ENCODE data around the gene SVIL.
"Not testable (repeated sequence)": the region's sequence is repeated elsewhere in the genome, so short reads cannot be mapped to it uniquely, and the experiment has no call there.

Gene SVIL

DNA sequence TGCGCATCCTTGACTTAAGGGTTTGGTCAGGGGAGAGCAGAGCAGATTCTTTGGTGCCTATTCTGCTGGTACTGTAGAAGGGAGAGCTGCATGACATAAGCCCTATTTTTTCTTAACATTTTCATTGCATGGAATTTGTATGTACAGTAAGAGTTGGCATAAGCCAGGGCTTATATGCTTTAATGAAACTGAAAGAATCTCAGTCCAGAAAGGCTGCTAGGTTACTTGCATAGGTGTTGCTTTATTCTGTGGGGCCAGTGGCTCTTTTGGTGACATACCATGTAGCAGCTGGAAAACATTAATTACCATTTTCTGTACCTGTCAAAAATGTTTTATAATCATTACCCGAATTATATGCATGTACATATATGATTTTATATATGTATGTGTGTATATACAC is 193.8 kb downstream of the SVIL start:
- Histone ChIP-seq H3K27me3 (ENCODE audit: insufficient read depth, insufficient read length) (no peaks in the 10 kb centered on the region), H3K36me3 (ENCODE audit: insufficient read depth, insufficient read length, low read length) (no peaks in the 10 kb centered on the region), H3K4me3 (ENCODE audit: insufficient read length, low read depth) (no peak overlapping the region), H3K4me1 (ENCODE audit: insufficient read depth, insufficient read length) (no peaks in the 10 kb centered on the region), H3K9me3 (ENCODE audit: insufficient read depth, low read length) (peaks cover 60% of the 10 kb centered on the region), H3K9ac (ENCODE audit: insufficient read length, low read depth) (no peak overlapping the region)
- no peak for DNase-seq (ENCODE audit: low read depth, low spot score)
- no peak for TF ChIP-seq YY1 (IDR thresholded peaks at IDR 0.05; ENCODE audit: insufficient read depth, insufficient read length)
- no peak for TF ChIP-seq ZNF274 (IDR thresholded peaks at IDR 0.05; ENCODE audit: low read depth, low read length)
- no peak for TF ChIP-seq SUZ12 (IDR thresholded peaks at IDR 0.05; ENCODE audit: extremely low read depth, insufficient read depth, insufficient read length)

DNA sequence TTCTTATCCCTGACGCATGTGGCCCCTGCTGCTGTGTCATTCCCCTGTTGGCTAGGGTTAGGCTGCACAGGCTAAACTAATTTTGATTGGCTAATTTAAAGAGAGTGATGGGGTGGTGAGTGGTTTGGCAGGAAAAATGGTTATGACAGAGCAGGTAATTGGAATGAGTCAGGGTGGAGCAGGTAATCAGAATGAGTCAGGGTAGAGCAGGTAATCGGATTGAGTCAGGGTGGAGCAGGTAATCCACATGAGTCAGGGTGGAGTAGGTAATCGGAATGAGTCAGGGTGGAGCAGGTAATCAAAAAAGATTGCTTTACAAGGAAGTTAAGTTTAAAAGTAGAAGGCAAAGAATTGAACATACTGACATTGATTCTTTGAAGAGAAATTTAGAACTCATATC is 195.8 kb downstream of the SVIL start:
- peaks cover 58% of the 10 kb centered on the region for H3K9me3 ChIP-seq (ENCODE audit: insufficient read depth, low read length)
- not testable (repeated sequence) for DNase-seq (ENCODE audit: low read depth, low spot score); H3K36me3 ChIP-seq (ENCODE audit: insufficient read depth, insufficient read length, low read length); H3K4me3 ChIP-seq (ENCODE audit: insufficient read length, low read depth); H3K4me1 ChIP-seq (ENCODE audit: insufficient read depth, insufficient read length); H3K27me3 ChIP-seq (ENCODE audit: insufficient read depth, insufficient read length); H3K9ac ChIP-seq (ENCODE audit: insufficient read length, low read depth)

- no peaks in the 10 kb centered on the region for H3K27me3 ChIP-seq (ENCODE audit: insufficient read depth, insufficient read length)
- no peaks in the 10 kb centered on the region for H3K36me3 ChIP-seq (ENCODE audit: insufficient read depth, insufficient read length, low read length)
- DNase-seq (ENCODE audit: low read depth, low spot score): peak; percentile 68
- peaks cover 53% of the 10 kb centered on the region for H3K9me3 ChIP-seq (ENCODE audit: insufficient read depth, low read length)
- H3K4me3 ChIP-seq (ENCODE audit: insufficient read length, low read depth): no peak overlapping the region
- TF ChIP-seq ZNF274 (IDR thresholded peaks at IDR 0.05; ENCODE audit: low read depth, low read length) (no peak), SUZ12 (IDR thresholded peaks at IDR 0.05; ENCODE audit: extremely low read depth, insufficient read depth, insufficient read length) (no peak), YY1 (IDR thresholded peaks at IDR 0.05; ENCODE audit: insufficient read depth, insufficient read length) (no peak)
- H3K9ac ChIP-seq (ENCODE audit: insufficient read length, low read depth): no peak overlapping the region
- no peaks in the 10 kb centered on the region for H3K4me1 ChIP-seq (ENCODE audit: insufficient read depth, insufficient read length)
These were observed 196.5 kb downstream of the SVIL start for GRCh38 chr10:29438271-29438670.

- Histone ChIP-seq H3K4me3 (ENCODE audit: insufficient read length, low read depth) (no peak overlapping the region), H3K9ac (ENCODE audit: insufficient read length, low read depth) (no peak overlapping the region)
These were observed 196.9 kb downstream of the SVIL start for GRCh38 chr10:29437871-29438270.

GRCh38 chr10:29435809-29436501 is 198.8 kb downstream of the SVIL start:
- Histone ChIP-seq H3K9ac (ENCODE audit: insufficient read length, low read depth) (no peak overlapping the region), H3K4me3 (ENCODE audit: insufficient read length, low read depth) (no peak overlapping the region), H3K27me3 (ENCODE audit: insufficient read depth, insufficient read length) (no peaks in the 10 kb centered on the region), H3K9me3 (ENCODE audit: insufficient read depth, low read length) (peaks cover 43% of the 10 kb centered on the region), H3K36me3 (ENCODE audit: insufficient read depth, insufficient read length, low read length) (no peaks in the 10 kb centered on the region), H3K4me1 (ENCODE audit: insufficient read depth, insufficient read length) (no peaks in the 10 kb centered on the region)
- TF ChIP-seq ZNF274 (IDR thresholded peaks at IDR 0.05; ENCODE audit: low read depth, low read length): no peak
- TF ChIP-seq SUZ12 (IDR thresholded peaks at IDR 0.05; ENCODE audit: extremely low read depth, insufficient read depth, insufficient read length): no peak
- no peak for TF ChIP-seq YY1 (IDR thresholded peaks at IDR 0.05; ENCODE audit: insufficient read depth, insufficient read length)
- peak; percentile 46 for DNase-seq (ENCODE audit: low read depth, low spot score)

More at GRCh38 chr10:29437871-29438270, 196.9 kb downstream of the SVIL start:
- H3K9me3 ChIP-seq (ENCODE audit: insufficient read depth, low read length): peaks cover 49% of the 10 kb centered on the region
- no peak for DNase-seq (ENCODE audit: low read depth, low spot score)
- no peaks in the 10 kb centered on the region for H3K36me3 ChIP-seq (ENCODE audit: insufficient read depth, insufficient read length, low read length)
- no peaks in the 10 kb centered on the region for H3K4me1 ChIP-seq (ENCODE audit: insufficient read depth, insufficient read length)
- TF ChIP-seq ZNF274 (IDR thresholded peaks at IDR 0.05; ENCODE audit: low read depth, low read length): no peak
- TF ChIP-seq SUZ12 (IDR thresholded peaks at IDR 0.05; ENCODE audit: extremely low read depth, insufficient read depth, insufficient read length): no peak
- no peak for TF ChIP-seq YY1 (IDR thresholded peaks at IDR 0.05; ENCODE audit: insufficient read depth, insufficient read length)
- no peaks in the 10 kb centered on the region for H3K27me3 ChIP-seq (ENCODE audit: insufficient read depth, insufficient read length)

DNA sequence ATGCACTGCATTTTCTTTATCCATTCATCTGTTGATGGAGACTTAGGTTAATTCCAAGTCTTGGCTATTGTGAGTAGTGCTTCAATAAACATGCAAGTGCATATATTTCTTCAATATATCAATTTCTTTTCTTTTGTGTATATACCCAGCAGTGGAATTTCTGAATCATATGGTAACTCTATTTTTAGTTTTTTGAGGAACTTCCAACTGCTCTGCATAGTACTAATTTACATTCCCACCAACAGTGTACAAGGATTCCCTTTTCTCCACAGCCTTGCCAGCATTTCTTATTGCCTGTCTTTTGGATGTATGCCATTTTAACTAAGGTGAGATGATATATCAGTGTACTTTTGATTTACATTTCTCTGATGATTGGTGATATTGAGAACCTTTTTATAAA is 200.7 kb downstream of the SVIL start:
- no peak overlapping the region for H3K9ac ChIP-seq (ENCODE audit: insufficient read length, low read depth)
- H3K36me3 ChIP-seq (ENCODE audit: insufficient read depth, insufficient read length, low read length): no peaks in the 10 kb centered on the region
- TF ChIP-seq YY1 (IDR thresholded peaks at IDR 0.05; ENCODE audit: insufficient read depth, insufficient read length) (no peak), ZNF274 (IDR thresholded peaks at IDR 0.05; ENCODE audit: low read depth, low read length) (no peak), SUZ12 (IDR thresholded peaks at IDR 0.05; ENCODE audit: extremely low read depth, insufficient read depth, insufficient read length) (no peak)
- H3K27me3 ChIP-seq (ENCODE audit: insufficient read depth, insufficient read length): no peaks in the 10 kb centered on the region
- no peak for DNase-seq (ENCODE audit: low read depth, low spot score)
- no peaks in the 10 kb centered on the region for H3K4me1 ChIP-seq (ENCODE audit: insufficient read depth, insufficient read length)
- no peak overlapping the region for H3K4me3 ChIP-seq (ENCODE audit: insufficient read length, low read depth)
- peaks cover 32% of the 10 kb centered on the region for H3K9me3 ChIP-seq (ENCODE audit: insufficient read depth, low read length)

DNA sequence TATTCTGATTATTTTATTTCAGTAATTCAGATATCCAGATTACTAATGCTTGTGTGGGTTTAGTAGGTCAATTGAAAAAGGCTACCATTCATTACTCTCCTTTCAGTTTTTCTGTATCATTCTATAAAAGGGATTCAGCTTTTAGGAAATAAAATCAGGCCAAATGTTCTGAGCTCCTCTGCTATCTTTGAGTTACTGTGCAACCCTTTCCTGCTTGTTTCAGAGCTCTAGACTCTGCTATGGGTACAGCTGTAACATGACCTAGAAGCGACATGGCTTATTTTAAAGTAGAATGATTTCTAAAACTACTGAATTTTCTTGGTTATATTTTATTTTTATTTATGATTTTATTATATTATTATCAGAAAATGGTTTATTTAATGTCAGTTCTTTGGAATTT is 203.1 kb downstream of the SVIL start:
- Histone ChIP-seq H3K36me3 (ENCODE audit: insufficient read depth, insufficient read length, low read length) (no peaks in the 10 kb centered on the region), H3K4me3 (ENCODE audit: insufficient read length, low read depth) (no peak overlapping the region), H3K27me3 (ENCODE audit: insufficient read depth, insufficient read length) (no peaks in the 10 kb centered on the region), H3K9ac (ENCODE audit: insufficient read length, low read depth) (no peak overlapping the region), H3K9me3 (ENCODE audit: insufficient read depth, low read length) (peaks cover 8% of the 10 kb centered on the region; the same call in 1 of the 2 replicates), H3K4me1 (ENCODE audit: insufficient read depth, insufficient read length) (no peaks in the 10 kb centered on the region)
- TF ChIP-seq SUZ12 (IDR thresholded peaks at IDR 0.05; ENCODE audit: extremely low read depth, insufficient read depth, insufficient read length): no peak
- no peak for TF ChIP-seq ZNF274 (IDR thresholded peaks at IDR 0.05; ENCODE audit: low read depth, low read length)
- TF ChIP-seq YY1 (IDR thresholded peaks at IDR 0.05; ENCODE audit: insufficient read depth, insufficient read length): no peak
- no peak for DNase-seq (ENCODE audit: low read depth, low spot score)
